HG03108 (cell line): Measurements from ENCODE around the gene FNDC3B.

Experiments
- ATAC-seq: cut with Tn5 transposase; IDR thresholded peaks from one replicate; pipeline ENCODE4 v1.9.1; 2021; ENCODE audit warnings: moderate library complexity; ENCODE audit not compliant: unreplicated experiment

The FNDC3B gene

DNA sequence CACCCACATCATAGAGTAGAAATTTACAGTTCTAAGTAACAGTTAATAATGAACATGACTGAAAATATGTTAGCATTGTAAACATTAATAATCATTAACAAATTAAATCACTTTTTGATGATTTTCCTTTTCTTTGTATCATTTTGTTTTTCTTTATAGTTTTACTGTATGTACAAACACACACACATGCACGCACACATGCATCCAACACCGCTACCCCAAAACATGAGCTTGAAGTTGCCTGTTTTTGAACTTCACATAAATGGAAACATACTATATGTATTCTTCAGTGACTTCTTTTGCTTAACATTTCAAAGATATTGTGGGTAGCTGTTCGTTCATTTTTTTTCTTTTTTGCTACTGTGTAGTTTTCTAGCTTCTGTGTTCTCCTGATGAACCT lies 123.9 kb downstream of the FNDC3B start:
- no peak for ATAC-seq

DNA sequence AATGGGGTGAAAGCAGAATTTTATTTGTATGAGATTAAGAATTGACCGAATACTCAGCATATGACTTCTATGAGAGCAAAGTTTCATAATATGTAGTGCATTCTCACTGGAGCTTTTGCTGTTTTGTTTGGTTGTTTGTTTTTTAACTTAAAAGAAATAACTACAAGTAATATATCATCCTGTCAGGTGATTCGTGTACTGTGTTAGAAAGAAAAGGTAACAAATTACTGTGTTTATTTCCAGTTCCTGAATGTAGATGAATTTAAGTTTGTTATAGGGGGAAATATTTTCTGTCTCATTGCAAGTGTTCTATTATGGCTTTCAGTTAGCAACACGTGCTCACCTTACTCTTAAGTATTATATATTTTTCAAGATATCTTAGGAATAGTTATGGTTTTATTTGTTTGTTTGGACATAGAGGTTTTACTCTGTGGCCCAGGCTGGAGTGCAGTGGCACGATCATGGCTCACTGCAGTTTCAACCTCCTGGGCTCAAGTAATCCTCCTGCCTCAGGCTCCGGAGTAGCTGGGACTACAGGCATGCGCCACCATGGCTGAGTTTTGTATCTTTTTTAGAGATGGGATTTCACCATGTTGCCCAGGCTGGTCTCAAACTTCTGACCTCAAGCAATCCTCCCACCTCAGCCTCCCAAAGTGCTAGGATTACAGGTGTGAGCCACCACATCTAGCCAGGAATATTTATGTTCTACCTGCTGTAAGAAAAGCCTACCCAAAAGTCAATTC lies 125.4 kb downstream of the FNDC3B start:
- ATAC-seq: no peak

DNA sequence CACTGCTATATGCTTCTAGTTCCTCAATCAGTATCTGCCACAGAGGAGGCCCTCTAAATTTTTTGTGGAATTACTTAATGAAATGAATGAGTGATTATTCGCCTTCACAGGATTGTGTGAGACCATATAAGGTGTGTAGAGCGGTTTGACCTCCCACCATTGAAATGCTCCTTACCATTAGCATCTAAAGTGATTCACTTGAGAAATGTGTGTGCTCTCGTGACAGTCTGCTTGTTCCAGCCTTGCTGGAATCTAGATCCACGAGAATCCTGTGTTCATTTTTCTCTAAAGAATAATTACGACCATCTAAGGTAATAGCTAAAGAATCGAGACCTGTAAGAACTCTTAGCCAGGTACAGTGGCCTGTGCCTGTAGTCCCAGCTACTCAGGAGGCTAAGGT lies 126.9 kb downstream of the FNDC3B start:
- ATAC-seq: no peak

DNA sequence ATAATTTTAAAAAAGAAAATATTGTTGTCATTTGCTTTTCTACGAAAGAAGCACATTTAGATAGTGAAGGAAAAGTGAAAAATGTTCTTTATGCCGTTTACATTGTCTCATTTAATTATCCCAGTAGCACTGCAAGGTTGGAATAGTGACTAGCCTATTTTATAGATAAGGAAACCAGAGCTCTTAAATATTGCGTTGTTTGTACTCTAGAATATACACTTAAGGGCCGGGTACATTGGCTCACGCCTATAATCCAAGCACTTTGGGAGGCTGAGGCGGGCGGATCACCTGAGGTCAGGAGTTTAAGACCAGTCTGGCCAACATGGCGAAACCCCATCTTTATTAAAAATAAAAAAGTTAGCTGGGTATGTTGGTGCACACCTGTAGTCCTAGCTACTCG lies 127.5 kb downstream of the FNDC3B start:
- ATAC-seq: no peak

DNA sequence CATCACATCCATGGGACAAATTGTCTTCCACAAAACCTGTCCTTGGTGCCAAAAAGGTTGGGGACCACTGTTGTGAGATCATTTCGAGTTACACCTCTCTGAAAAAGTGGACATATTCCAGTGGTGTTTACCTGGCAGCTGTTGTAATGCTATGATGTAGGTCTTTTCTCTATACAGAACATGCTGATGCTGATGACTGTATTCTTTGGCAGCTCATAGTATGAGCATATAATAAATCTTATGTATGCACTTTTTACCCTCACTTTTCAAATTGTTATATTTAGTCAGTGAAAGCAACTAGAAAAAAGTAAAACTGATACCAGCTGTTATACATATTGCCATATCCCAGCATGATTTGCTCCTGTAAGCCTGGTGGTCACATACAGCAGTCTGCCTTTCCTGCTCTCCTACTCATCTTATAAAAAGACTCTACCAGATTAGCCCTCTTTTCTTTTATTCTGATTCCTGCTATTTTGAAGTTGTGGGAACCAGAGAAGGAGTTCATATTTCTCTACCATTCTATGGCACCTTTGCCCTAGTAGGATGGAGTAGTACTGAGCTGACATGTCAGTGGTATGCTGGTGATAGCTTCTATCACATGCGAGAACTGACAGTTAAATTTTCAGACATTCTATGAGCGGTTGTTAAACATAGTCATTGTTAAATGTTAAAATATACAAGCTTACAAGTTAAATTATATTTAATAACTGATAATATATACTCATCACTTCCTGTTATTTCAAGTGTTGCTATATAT lies 128.7 kb downstream of the FNDC3B start:
- ATAC-seq: no peak

DNA sequence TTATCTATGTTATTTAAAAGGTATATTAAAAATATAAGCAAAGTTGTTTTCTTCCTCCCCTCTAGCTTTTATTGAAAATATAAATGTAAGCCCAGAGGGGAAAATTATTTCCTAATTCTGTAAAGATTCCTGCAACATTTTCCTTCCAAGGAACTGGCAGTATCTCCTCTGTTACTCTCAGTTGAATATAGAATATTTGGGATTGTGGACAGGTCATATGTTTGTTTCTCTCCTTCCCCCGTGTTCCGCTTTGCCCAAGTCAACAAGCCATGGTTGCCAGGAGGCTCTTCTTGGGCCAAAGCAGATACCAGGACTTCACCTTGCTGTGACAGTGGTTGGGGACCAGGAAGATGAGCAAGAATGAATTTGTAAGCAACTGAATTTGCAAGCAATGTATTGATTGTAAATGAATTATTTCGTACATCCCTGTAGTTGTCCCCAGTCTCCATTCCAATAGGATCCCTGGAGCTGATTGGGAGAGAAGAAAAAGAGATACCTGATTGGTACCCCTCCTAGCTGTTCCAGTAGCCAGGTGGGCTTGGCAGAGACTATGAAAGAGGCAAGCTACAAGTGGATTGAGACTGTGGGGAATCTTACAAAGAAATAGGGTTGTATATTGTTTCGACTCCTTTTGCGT lies 130.8 kb downstream of the FNDC3B start:
- ATAC-seq: no peak

DNA sequence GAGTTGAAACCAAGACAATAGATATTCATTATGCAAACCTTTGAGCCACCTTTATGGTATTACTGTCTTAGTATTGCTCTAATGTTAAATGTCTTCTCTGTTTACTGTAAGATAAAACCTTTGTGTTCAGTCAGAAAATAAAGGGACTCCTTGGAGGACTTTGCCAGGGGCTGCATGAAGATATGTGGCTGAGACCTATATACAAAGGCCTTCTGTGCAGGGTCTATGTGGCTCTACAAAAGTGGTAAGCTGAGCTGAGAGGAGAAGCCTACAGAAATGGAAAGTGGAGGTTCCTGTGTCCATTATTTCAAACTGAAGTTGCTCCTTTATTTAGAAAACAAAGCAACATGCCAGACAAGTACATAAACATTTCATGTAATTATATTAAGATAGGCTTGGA lies 131.5 kb downstream of the FNDC3B start:
- no peak for ATAC-seq

DNA sequence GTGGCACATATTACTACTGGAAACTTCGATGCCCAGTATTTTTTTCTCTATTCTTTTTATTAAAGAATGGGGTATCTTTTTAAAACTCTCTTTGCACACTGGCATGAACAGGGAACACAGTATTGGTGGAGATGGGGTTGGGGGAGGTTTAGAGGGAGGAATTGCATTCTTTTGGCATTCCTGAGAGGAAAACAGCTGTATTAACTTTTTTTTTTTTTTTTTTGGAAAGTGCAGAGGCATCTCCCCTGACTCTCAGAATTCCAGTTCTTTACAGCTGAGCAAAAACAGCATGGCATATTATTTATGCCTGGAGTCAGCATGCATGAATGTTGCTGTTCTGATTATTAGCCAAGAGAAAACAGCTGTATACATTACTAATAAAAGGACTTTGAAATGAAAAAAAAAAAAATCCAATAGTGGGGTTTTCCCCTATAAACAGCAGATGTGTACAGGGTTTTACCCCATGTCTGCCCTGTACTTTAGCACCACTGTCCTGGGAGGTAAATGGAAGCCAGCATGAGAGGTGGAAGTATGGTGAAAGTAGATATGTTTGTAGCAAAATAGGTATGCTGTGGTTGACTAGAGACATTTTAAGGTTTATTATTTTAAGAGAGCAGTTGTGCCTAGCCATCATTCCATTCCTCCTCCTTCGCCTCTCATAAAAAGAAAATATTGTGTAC lies 132.2 kb downstream of the FNDC3B start:
- ATAC-seq: no peak

DNA sequence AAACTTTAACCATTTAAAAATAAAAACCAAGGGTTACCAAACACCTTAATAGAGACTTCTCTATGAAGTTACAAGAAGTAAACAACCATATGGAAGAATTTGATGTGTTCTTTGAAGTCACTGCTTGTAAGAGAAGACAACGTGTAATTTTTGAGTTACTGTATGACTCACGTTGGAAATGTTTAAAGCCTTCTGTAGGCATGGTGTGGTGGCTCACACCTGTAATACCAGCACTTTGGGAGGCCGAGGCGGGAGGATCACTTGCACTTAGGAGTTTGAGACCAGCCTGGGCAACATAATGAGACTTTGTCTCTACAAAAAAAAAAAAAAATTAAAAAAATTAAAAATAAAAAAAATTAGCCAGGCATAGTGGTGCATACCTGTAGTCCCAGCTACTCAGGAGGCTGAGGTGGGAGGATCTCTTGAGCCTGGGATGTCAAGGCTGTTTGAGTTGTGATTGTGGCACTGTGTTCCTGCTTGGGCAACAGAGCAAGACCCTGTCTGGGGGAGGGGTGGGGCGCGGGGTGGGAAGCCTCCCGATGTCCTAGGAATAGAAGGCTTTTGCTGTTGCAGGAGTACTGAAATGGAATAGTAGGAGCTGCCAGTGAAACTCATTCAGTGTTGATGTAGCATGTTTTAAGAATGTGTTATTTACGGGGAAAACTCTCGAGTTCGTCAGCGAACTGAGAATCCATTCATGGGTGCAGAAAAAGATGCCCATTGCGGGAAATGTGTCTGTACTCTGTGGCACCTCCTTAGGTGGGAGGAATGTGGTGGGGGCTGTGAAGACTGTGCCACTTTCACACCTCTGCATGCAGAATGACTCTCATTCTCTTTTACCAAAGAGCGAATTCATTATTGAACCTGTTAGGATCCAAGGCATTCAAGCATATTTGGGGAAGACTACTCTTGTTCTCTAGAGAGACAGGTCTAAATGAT lies 134.2 kb downstream of the FNDC3B start:
- ATAC-seq: no peak

DNA sequence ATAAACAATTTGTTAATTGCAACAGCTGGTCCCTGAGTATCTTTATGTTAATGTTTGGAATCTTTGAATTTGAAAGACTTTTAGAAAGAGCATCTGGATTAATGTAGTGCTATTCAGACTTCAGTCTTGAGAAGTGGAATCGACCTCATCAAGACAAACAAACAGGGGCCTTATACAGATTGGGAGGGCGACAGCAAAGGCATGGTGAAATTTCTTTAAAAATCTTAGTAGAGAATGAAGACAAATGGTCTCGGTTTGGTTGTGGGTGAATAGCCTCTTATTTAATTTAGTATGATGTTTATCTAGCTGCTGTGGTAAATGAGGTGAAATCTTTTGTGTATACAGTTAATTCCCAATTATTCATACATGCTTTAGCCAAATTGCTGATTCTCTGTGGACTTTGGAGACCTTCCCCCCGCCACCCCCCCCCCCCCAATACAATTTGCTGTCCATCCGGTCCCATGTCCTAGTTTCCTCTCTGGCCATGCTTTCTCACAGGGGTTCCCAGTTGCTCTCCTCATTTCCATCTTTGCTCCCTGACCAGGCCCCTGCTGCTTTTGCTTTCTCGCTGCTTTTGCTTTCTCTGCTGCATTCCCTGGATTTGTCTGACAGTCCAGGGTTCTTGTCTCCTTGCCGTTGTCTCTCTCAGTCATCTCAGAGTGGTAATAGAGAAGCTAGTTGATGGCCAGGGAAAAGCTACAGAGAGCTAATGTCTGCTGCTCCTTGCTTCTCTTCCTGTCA lies 135.3 kb downstream of the FNDC3B start:
- ATAC-seq: no peak

DNA sequence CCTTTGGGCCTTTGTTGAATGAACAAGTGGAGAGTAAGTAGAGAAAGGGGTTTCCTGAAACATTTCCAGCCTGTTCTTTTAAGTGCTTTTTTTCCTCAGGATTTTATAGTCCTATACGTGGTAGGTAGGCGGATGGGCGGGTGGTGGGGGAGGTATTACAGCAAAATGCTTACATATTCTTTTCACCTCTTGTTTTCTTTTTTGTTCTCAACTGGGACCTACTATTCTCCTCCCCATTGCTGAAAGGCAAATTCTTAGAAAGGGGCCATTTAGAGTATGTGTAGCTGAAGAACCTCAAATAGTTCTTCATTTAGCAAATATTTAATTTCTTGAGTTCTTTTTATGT lies 135.8 kb downstream of the FNDC3B start:
- ATAC-seq: no peak

DNA sequence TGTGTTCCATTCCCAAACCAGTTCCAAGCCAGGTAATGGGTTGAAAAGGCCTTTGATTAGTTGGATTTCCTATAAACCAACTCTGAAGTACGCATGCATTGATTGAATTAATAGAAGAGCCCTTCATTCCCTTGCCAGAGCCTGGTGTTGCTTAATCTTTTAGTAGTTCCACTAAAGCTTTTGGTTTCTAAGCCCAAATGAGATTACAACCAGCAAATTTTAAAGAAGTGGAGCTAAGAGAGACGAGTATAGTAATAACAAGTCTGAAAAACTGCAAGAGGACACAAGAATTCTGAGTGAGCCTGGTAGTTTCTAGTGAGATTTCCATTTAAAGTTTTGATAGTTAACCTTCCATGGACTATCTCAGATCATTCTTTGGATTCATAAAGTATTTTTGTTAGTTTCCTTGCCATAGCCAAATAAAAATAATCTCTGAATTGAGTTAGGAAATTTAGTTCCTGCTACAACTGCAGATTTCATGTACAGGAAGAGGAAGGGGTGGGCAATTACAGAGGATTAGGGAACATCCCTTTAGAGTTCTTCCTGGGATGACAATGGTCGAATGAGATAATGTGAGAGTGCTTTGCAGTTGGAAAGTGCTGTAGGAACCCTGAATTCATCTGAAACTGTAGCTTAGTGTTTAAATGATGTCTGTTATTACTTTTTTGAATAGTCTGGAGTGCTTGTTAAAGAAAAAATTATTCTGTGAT lies 136.8 kb downstream of the FNDC3B start:
- ATAC-seq: no peak

DNA sequence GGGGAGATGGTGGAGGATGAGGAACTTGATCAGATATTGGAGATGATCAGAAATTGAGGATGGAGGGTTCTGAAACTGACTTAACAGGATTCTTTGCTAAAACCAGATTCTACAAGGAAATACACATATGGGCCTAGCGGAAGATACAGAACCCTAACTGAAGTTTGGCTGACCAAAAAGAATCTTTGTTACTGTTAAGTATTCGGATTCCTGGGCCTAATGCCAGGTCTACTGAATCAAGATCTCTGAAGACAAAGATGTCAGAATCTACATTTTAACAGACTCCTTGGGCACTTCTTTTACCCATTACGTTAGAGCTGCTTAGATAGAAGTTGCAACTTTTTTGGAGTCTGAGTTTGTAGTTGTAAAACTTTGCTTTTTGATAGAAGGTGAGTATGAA lies 137.7 kb downstream of the FNDC3B start:
- ATAC-seq: no peak

DNA sequence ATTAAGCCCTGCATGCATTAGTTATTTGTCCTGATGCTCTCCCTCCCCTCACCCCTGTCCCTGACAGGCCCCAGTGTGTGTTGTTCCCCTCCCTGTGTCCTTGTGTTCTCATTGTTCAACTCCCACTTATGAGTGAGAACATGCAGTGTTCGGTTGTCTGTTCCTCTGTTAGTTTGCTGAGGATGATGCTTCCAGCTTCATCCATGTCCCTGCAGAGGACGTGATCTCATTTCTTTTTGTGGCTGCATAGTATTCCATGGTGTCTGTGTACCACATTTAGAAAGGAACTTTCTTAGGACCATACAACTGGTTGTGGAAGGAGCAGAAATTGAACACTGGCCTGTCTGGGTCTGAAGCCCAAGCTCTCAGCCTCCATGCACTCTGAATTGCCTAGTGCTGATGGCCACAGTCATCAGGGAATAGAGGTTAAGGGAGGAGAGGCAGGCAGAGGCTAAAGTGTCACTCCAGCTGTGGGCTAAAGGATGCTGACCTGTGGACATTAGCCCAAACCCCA lies 138.5 kb downstream of the FNDC3B start:
- no peak for ATAC-seq

DNA sequence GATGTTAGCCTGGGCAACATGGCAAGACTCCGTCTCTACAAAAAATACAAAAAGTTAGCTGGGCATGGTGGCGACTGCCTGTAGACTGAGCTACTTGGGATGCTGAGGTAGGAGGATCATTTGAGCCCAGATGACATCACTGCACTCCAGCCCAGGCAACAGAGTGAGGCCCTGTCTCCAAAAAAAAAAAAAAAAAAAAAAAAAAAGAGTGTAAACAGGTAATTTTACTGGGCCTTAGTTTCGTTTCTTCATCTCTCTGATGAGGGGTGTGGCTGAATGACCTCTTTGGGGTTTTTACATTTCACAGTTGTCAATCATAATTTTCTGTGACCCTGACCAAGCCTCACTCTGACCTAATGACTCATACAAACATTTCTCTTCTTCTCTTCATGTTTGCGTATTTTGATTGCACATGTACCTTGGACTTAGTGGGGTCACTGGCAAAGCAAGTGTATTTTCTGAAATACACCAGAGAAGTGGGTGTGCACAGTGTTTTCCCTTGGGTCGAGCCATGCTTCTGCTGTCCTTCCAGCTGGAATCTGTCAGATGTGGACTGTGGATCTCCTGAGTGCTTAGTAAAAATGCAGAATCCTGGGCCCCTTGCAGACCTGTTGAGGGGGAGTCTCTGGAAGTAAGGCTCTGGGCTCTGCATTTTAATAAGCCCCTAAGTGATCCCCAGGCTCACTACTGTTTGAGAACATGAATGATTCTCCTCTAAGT lies 140.5 kb downstream of the FNDC3B start:
- ATAC-seq: peak; percentile 62

DNA sequence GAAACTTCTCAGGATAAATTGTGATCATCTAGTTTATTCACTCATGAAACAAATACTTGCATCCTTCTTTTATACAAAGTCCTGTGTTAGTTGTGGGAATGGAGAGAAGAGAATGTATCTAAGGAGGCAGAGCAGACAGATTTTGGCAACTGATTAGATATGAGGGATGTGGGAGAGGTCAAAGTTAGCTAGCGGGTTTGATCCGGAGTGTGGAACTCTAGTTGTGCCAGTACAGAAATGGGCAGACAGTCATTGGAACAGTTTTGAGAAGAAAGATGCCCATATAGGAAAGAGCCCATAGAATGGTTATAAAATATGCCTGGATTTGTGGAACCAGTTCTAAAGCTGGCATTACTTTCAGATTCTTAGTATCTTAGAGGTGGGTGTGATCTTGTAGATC lies 141.1 kb downstream of the FNDC3B start:
- no peak for ATAC-seq

DNA sequence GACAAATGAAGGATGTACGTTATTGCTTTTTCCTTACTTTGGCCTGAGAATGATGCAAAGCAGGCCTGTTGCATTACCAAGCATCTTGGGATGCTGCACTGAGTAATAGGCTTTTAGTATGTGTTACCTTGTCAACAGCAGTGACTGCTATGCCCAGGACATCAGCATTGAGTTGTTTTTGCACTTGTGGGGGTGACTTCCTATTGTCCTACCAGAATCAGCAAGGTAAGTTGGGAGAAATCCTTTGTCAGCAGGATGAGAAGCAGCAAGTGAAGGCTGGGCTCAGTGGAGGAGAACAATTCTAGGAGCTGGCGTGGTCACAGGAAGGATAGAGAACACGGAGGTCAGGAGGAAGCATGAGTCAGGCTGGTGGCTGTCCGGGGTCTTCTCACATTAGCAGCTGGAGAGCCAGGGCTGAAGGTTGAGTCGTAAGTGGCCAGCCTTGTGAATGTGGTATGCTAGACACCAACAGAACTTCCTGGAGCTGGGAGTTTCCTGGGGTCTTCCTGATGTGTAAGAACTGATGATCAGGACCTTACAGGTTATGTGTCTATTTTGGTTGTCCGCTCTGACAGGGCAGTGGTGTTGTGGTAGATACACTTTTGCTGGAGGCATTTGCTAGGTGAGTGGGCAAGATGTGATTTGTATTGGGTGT lies 142.7 kb downstream of the FNDC3B start:
- no peak for ATAC-seq

DNA sequence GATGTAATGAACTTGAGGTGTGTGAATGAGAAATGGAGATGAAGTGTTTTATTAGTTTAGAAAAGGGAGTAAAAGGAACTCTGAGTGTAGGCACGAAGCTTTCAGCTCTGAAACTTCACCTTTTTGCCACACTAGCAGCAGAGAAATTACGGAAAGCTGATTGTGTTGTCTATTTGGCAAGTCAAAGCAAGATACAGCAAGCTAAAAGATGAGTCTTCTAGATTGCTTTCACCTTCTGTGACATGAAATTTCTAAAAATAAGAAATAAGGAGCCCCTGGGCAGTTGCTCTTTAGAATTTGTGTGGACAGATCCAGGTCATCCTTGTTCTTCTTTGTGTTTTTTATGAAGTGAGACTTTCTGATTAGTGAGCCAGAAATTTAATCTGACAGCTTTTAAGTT lies 143.4 kb downstream of the FNDC3B start:
- ATAC-seq: no peak
